Measurements from ENCODE around the gene RALGPS1.

GRCh38 chr9:127131871-127132270, 217.3 kb downstream of the RALGPS1 start:
- TF ChIP-seq CTCF (IDR thresholded peaks at IDR 0.05 in 8 of 11, conservative IDR thresholded peaks at IDR 0.05 in 3 of 11) (no peak), POLR2AphosphoS5 (IDR thresholded peaks at IDR 0.05) (no peak), POLR2A (IDR thresholded peaks at IDR 0.05) (no peak)
